MM.1S (cell line): ENCODE results near the gene ATG14.

ENCODE experiments used
- DNase-seq: peaks from one replicate; pipeline ENCODE4 v3.0.0-alpha.2; 2015
- H2AFZ ChIP-seq: fragments of 300-600 bp; sonication (generic); 2 replicates; pipeline ENCODE4 v1.6.0; 2016; ENCODE audit warnings: antibody characterized with exemption, low read length
- H3F3A ChIP-seq: fragments of 300-600 bp; sonication (generic); 2 replicates; pipeline ENCODE4 v1.6.1; 2016; ENCODE audit warnings: mild to moderate bottlenecking, antibody characterized with exemption, low read length, moderate library complexity, mixed read lengths; ENCODE audit not compliant: insufficient read depth
- H3K27ac ChIP-seq: fragments of 300-600 bp; sonication (generic); 2 replicates; pipeline ENCODE4 v1.5.1; 2016; ENCODE audit warnings: mild to moderate bottlenecking, low read length
- H3K27me3 ChIP-seq: fragments of 300-600 bp; sonication (generic); replicated peaks from 2 replicates; pipeline ENCODE4 v1.6.0; 2016; ENCODE audit warnings: low read length; ENCODE audit not compliant: insufficient read depth
- H3K36me3 ChIP-seq: fragments of 300-600 bp; sonication (generic); replicated peaks from 2 replicates; pipeline ENCODE4 v1.6.1; 2016; ENCODE audit warnings: mild to moderate bottlenecking, low read length, mixed read lengths; ENCODE audit not compliant: insufficient read depth
- H3K4me1 ChIP-seq: fragments of 300-600 bp; sonication (generic); 2 replicates; pipeline ENCODE4 v1.6.1; 2016; ENCODE audit warnings: low read length, mixed read lengths
- H3K4me2 ChIP-seq: fragments of 300-600 bp; sonication (generic); 2 replicates; pipeline ENCODE4 v1.6.0; 2016; ENCODE audit warnings: low read depth, low read length
- H3K4me3 ChIP-seq: fragments of 300-600 bp; sonication (generic); 2 replicates; pipeline ENCODE4 v1.5.1; 2016; ENCODE audit warnings: low read length, mixed read lengths
- H3K79me2 ChIP-seq: fragments of 300-600 bp; sonication (generic); 2 replicates; pipeline ENCODE4 v1.6.1; 2016; ENCODE audit warnings: mixed run types, low read length, mixed read lengths
- H3K9ac ChIP-seq: fragments of 300-600 bp; sonication (generic); 2 replicates; pipeline ENCODE4 v1.6.1; 2016; ENCODE audit warnings: low read length, mixed read lengths
- H3K9me2 ChIP-seq: fragments of 300-600 bp; sonication (generic); replicated peaks from 2 replicates; pipeline ENCODE4 v1.6.1; 2016; ENCODE audit warnings: mild to moderate bottlenecking, low read length, mixed read lengths; ENCODE audit not compliant: insufficient read depth
- H3K9me3 ChIP-seq: fragments of 300-600 bp; sonication (generic); replicated peaks from 2 replicates; pipeline ENCODE4 v1.6.1; 2016; ENCODE audit warnings: mild to moderate bottlenecking, low read length, mixed read lengths; ENCODE audit not compliant: insufficient read depth
- H4K20me1 ChIP-seq: fragments of 300-600 bp; sonication (generic); 2 replicates; pipeline ENCODE4 v1.6.1; 2016; ENCODE audit warnings: mild to moderate bottlenecking, low read length, moderate library complexity, mixed read lengths; ENCODE audit not compliant: insufficient read depth
- CTCF ChIP-seq: fragments of 300-600 bp; sonication (generic); IDR thresholded peaks from 2 replicates; pipeline ENCODE4 v1.5.1; 2016; ENCODE audit warnings: antibody characterized with exemption, low read length, mixed read lengths
- EZH2 ChIP-seq: fragments of 300-600 bp; sonication (generic); optimal IDR thresholded peaks from 2 replicates; pipeline ENCODE3; 2017; ENCODE audit warnings: low read depth, mild to moderate bottlenecking, antibody characterized with exemption, low read length, mixed read lengths
- EZH2phosphoT487 ChIP-seq: fragments of 300-600 bp; sonication (generic); IDR thresholded peaks from 2 replicates; pipeline ENCODE4 v1.6.1; 2018; ENCODE audit warnings: antibody characterized with exemption, low read length

The ATG14 gene

DNA sequence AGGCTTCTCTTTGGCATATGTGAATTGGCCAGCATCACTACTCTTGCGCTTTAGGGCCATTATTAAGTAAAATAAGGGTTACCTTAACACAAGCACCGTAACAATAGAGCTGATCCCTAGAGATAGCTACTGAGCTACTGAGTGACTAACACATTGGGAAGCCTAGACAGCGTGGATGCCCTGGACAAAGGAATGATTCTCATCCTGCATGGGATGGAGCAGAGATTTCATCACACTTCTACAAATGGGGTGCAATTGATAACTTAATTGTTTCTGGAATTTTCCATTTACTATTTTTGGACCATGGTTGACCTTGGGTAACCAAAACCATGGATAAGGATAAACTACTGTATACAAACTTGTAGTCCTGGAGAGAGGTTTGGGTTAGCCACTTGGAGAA lies 83.3 kb downstream of the ATG14 start:
- no peak for DNase-seq
- no peaks in the 10 kb centered on the region for H4K20me1 ChIP-seq
- TF ChIP-seq EZH2 = no peak
- TF ChIP-seq CTCF = no peak
- no peak for TF ChIP-seq EZH2phosphoT487
- H3K27me3 ChIP-seq = no peaks in the 10 kb centered on the region
- H3K36me3 ChIP-seq = no peaks in the 10 kb centered on the region
- H2AFZ ChIP-seq = no peak overlapping the region
- peaks cover 7% of the 10 kb centered on the region; the same call in 1 of the 2 replicates for H3K4me1 ChIP-seq
- H3K27ac ChIP-seq = no peak overlapping the region
- H3K79me2 ChIP-seq = peaks cover 4% of the 10 kb centered on the region
- H3F3A ChIP-seq = peaks cover 5% of the 10 kb centered on the region; the same call in 1 of the 2 replicates
- no peaks in the 10 kb centered on the region for H3K9me3 ChIP-seq
- H3K4me3 ChIP-seq = no peak overlapping the region
- H3K9ac ChIP-seq = no peak overlapping the region
- no peak overlapping the region for H3K4me2 ChIP-seq
- H3K9me2 ChIP-seq = no peaks in the 10 kb centered on the region

DNA sequence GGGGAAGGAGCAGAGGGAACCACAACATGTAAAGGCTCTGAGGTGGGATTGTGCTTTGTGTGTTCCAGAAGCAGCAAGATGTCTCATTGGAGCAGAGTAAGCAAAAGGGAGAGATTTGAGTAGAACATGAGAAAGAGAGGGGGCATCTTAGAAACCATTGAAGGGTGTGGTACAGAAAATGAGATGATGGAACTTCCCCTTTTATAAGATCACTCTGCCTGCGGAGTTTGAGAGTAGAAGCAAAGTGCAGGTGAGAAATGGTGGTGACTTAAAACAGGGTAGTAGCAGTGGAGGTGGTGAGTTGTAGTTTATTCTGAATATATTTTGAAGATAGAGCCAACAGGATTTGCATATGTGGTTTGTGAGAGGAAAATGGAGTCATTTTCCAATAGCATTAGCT lies 84.5 kb downstream of the ATG14 start:
- Histone ChIP-seq H4K20me1 (no peaks in the 10 kb centered on the region), H3K4me3 (no peak overlapping the region), H3K4me1 (peaks cover 2% of the 10 kb centered on the region; the same call in 1 of the 2 replicates), H3K27me3 (no peaks in the 10 kb centered on the region), H3K27ac (no peak overlapping the region), H3K9ac (no peak overlapping the region), H3K36me3 (no peaks in the 10 kb centered on the region), H3K79me2 (peaks cover 1% of the 10 kb centered on the region), H3F3A (no peaks in the 10 kb centered on the region), H3K9me3 (no peaks in the 10 kb centered on the region), H3K9me2 (no peaks in the 10 kb centered on the region), H2AFZ (no peak overlapping the region), H3K4me2 (no peak overlapping the region)
- TF ChIP-seq CTCF (no peak), EZH2phosphoT487 (no peak), EZH2 (no peak)
- DNase-seq = no peak

GRCh38 chr14:55324812-55325211 lies 86.8 kb downstream of the ATG14 start:
- no peaks in the 10 kb centered on the region for H3K4me1 ChIP-seq
- no peak overlapping the region for H3K4me3 ChIP-seq
- no peaks in the 10 kb centered on the region for H4K20me1 ChIP-seq
- H3K9me3 ChIP-seq = no peaks in the 10 kb centered on the region
- H3K9ac ChIP-seq = no peak overlapping the region
- no peaks in the 10 kb centered on the region for H3K9me2 ChIP-seq
- TF ChIP-seq EZH2 (no peak), EZH2phosphoT487 (no peak), CTCF (no peak)
- no peaks in the 10 kb centered on the region for H3K36me3 ChIP-seq
- no peaks in the 10 kb centered on the region for H3K27me3 ChIP-seq
- no peak overlapping the region for H3K27ac ChIP-seq
- H3F3A ChIP-seq = no peaks in the 10 kb centered on the region
- H2AFZ ChIP-seq = no peak overlapping the region
- no peak overlapping the region for H3K4me2 ChIP-seq
- no peak for DNase-seq
- H3K79me2 ChIP-seq = no peaks in the 10 kb centered on the region
